HG02970 (cell line): Measurements from ENCODE around the gene PSMA4.
"Not testable (repeated sequence)": the region's sequence is repeated elsewhere in the genome, so short reads cannot be mapped to it uniquely, and the experiment has no call there.

Experiments used
- ATAC-seq: cut with Tn5 transposase; IDR thresholded peaks from one replicate; pipeline ENCODE4 v1.9.1; 2021; ENCODE audit warnings: mild to moderate bottlenecking, moderate library complexity, moderate number of reproducible peaks; ENCODE audit not compliant: unreplicated experiment, low FRiP score

Gene PSMA4

DNA sequence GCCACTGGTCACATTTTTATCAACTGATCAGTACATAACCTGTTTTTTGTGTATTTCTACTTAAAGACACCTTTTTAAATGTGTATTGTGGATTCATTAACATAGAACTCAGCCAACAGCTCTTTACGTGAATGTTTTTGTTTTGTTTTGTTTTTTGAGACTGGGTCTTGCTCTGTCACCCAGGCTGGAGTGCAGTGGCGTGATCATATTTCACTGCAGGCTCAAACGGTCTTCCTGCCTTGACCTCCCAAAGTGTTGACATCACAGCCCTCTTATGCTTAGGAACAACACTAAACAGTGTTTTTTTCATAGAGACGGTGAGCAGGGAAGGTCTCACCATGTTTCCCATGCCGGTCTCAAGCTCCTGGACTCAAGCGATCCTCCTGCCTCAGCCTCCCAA is 9.9 kb downstream of the PSMA4 start:
- no peak for ATAC-seq

DNA sequence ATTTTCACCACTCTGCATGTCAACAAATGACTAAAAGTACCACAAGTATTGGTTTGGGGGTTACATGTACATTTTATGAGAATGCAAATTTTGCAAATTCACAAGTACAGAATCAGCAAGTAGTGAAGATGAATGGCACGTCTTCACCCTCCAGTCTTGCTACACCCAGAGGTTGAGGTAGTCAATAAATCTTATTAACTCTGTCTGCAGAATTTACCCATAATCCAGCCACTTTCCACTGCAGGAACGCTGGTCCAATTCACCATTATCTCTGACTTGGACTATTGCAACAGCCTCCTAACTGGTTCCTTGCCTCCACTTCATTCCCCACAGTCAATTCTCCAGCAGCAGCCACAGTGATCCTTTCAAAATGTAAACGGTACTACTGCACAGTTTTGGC is 10.6 kb downstream of the PSMA4 start:
- ATAC-seq = no peak

- ATAC-seq = no peak
These were observed 11.7 kb downstream of the PSMA4 start for GRCh38 chr15:78551902-78552301.

DNA sequence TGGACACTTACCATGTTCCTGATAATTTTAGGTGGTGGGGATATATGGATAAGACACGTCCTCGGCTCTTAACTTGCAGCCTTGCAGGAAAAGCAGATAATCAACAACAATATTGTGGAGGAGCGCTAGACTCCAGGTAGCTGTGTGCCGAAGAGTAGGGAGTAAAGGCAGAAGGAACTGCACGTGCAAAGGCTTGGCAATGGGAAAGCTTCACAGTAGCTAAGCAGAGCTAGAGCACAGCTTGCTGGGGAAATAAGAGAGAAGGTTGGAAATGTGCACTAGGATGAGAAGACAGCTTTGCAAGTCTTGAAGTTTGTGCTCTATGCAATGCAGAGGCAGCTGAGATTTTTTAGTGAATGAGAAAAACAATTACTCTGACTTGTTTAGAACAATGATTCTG is 12.4 kb downstream of the PSMA4 start:
- ATAC-seq = no peak

DNA sequence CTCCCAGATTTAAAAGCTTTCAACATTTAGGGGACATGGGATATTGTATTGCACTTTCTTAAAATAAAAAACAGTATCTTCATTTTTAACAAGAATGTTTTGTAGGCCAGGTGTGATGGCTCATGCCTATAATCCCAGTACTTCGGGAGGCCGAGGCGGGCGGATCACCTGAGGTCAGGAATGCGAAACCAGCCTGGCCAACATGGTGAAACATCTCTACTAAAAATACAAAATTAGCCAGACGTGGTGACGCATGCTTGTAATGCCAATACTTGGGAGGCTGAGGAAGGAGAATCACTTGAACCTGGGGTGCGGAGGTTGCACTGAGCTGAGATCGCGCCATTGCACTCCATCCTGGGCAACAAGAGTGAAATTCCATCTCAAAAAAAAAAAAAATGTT is 20.0 kb downstream of the PSMA4 start:
- not testable (repeated sequence) for ATAC-seq

DNA sequence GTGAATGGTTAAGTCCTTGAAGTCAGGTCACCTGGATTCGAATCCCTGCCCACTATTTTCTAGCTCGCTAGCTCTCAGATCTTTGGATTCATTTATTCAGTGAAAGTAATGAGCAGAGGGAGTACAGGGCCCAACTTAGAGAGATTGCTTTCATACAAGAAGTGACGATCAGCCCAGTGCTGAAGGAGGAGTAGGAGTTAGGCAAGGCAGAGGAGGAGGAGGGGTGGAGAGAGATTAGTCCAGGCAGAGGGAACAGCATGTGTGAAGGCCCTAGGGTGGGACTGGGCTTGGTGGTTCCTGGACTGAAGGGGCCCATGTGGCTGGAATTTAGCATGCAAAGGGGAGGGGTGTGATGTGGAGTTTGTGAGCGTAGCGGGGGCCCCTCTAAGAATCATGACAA is 21.2 kb downstream of the PSMA4 start:
- ATAC-seq = no peak

DNA sequence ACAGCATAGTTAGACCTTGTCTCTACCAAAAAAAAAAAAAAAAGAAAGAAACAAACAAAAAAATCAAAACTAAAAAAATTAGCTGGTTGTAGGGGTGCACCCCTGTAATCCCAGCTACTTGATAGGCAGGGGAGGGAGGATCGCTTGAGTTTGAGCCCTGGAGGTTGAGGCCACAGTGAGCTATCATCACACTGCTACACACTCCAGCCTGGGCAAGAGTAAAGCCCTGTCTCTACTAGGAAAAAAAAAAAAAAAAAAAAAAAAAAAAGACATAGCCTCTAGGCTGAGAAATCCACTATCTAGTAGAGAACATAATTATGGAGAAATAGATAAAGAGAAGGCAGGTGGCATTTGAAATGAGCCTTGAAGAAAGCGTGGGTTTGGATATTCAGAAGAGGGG is 22.8 kb downstream of the PSMA4 start:
- no peak for ATAC-seq

- ATAC-seq = no peak
These were observed 24.5 kb downstream of the PSMA4 start for GRCh38 chr15:78564743-78565096.

- ATAC-seq = peak; percentile 48
These were observed 25.1 kb downstream of the PSMA4 start, which contains the start of gene CHRNA5 for GRCh38 chr15:78565097-78565950. Gene CHRNA5 (plus strand): TSS chr15:78565520. CDS start chr15:78565720, 200 bp downstream.

DNA sequence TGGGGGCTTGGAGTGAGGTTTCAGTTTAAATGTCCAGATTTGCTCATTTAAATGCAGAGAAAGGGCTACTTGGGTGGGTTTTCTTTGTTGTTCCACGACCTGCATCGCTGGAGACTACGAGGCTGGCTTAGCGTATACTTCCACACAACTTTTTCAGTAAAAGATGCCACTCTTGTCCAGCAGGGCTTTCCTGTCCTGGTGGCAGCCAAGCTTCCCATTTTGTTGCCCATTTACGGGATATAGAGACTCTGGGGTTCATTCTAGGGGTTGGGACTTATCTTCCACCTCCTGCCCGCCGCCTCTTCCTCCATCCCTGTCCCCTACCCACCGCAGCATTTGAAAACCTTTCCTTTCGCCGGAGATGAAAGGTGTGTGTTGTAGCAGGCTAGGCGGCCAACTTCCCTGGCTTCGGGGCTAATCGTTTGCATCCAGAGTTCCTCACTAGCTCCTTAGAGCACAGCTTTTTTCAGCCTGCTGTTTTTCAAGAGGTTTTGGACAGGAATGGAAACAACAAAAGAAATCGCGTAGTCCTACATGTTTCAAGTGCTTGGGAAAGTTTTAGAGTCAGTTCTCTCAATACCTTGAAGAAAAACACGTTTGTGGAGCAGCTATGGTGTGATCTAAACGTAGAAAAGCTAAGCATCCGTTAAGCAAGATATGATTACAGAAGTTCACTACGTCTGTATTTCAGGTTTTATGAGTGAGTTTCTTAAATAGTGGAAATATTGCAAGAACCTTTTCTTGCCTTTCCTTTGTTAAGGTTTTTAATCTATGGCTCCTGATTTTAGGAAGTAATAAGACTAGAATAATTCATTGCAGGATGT is 25.9 kb downstream of the PSMA4 start:
- ATAC-seq = no peak

DNA sequence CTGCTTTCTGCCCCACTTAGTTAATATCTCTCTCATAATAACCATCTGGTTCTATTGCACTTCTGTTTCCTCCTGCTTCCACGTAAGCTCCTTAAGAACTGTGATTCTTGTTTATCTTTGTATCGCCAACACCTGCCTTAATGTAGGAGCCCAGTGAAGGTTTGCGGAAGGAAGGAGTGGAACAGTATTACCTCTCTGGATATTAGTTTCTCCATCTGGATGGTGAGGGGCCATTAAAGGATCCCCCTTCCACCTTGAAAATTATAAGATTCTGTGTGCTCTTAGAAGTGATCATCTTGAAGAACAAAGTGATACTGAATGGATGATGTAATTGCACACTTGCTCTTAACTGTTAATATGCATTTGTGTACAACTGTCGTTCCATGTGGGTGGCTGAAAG is 27.3 kb downstream of the PSMA4 start:
- no peak for ATAC-seq

DNA sequence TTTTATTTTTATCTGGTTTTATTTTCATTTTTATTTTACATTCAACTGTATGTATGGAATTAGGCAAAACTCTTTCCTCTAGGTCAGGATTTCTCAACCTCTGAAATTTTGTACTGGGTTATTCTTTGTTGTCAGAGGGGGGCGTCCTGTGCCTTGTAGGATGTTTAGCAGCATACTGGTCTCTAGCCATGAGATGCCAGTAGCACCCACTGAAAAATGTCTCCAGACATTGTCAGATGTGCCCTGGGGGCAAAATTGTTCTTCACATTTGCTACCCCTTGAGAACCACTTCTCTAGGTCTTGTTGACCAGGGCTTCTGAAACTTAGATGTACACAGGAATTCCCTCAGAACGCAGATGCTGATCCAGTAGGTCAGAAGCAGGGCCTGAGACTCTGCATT is 30.5 kb downstream of the PSMA4 start:
- no peak for ATAC-seq

- no peak for ATAC-seq
These were observed 31.1 kb downstream of the PSMA4 start for GRCh38 chr15:78571382-78571781.

- no peak for ATAC-seq
These were observed 33.2 kb downstream of the PSMA4 start for GRCh38 chr15:78573416-78573815.

- ATAC-seq = no peak
These were observed 34.7 kb downstream of the PSMA4 start for GRCh38 chr15:78574944-78575343.

- ATAC-seq = no peak
These were observed 57.3 kb downstream of the PSMA4 start for GRCh38 chr15:78597583-78597982.

DNA sequence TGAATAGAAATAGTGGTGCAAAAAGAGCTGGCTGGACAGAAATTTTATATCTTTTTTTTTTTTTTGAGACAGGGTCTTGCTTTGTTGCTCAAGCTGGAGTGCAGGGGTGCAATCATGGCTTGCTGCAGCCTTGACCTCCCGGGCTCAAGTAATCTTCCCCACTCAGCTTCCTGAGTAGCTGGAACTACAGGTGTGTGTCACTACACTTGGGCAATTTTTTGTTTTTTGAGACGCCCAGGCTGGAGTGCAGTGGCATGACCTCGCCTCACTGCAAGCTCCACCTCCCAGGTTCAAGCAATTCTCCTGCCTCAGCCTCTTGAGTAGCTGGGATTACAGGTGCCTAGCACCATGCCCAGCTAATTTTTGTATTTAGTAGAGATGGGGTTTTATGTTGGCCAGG is 58.1 kb downstream of the PSMA4 start:
- ATAC-seq = no peak

DNA sequence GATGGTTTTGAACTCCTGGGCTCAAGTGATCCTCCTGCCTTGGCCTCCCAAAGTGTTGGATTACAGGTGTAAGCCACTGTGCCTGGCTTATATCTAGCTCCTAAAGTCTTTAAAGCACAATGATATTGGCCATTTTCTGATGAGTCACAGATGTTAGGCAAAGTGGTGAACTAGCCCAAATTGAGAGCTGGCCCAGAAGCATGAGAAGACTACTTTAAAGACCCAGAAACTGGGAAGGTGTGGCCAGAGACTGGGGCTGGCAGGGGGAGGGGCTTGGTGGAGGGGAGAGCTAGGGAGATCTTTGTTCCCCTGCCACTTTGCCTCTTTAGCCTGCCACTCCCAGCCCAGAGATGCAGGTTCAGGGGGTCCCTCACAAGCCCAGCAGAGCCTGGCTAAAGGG is 58.9 kb downstream of the PSMA4 start:
- no peak for ATAC-seq
